ENCODE measurements around the gene PPP2R5B.
A peak's percentile ranks its signal among the peaks of the same experiment; 100 is the strongest.

Gene PPP2R5B

GRCh38 chr11:64888729-64889511 is 35.6 kb upstream of the PPP2R5B start:
- DNase-seq (ENCODE audit: low read depth in 2 of 3, low spot score in 1 of 3), result no peak

GRCh38 chr11:64890522-64890939 is 34.0 kb upstream of the PPP2R5B start:
- no peak for DNase-seq (ENCODE audit: low read depth in 2 of 3, low spot score in 1 of 3)

- no peak for DNase-seq (ENCODE audit: low read depth in 2 of 3, low spot score in 1 of 3)
Measured at GRCh38 chr11:64891215-64891848, 33.2 kb upstream of the PPP2R5B start.

- DNase-seq (ENCODE audit: low read depth in 2 of 3, low spot score in 1 of 3), result no peak
Measured at GRCh38 chr11:64891880-64892279, 32.6 kb upstream of the PPP2R5B start.

GRCh38 chr11:64892411-64892831 is 32.1 kb upstream of the PPP2R5B start:
- DNase-seq (ENCODE audit: low read depth in 2 of 3, low spot score in 1 of 3), result no peak

- DNase-seq (ENCODE audit: low read depth in 2 of 3, low spot score in 1 of 3), result no peak
Measured at GRCh38 chr11:64892838-64893193, 31.7 kb upstream of the PPP2R5B start.

- DNase-seq (ENCODE audit: low read depth in 2 of 3, low spot score in 1 of 3), result no peak
Measured at GRCh38 chr11:64893194-64894069, 31.1 kb upstream of the PPP2R5B start.

- DNase-seq (ENCODE audit: low read depth in 2 of 3, low spot score in 1 of 3), result peak; percentile 84 to 97 (median 93)
Measured at GRCh38 chr11:64894070-64894811, 30.2 kb upstream of the PPP2R5B start.

- no peak for DNase-seq (ENCODE audit: low read depth in 2 of 3, low spot score in 1 of 3)
Measured at GRCh38 chr11:64894812-64895452, 29.6 kb upstream of the PPP2R5B start.

GRCh38 chr11:64896448-64897022 is 28.0 kb upstream of the PPP2R5B start:
- DNase-seq (ENCODE audit: low read depth in 2 of 3, low spot score in 1 of 3), result no peak

- no peak for DNase-seq (ENCODE audit: low read depth in 2 of 3, low spot score in 1 of 3)
Measured at GRCh38 chr11:64897381-64898075, 27.0 kb upstream of the PPP2R5B start.

GRCh38 chr11:64898076-64898445 is 26.4 kb upstream of the PPP2R5B start:
- no peak for DNase-seq (ENCODE audit: low read depth in 2 of 3, low spot score in 1 of 3)

- no peak for DNase-seq (ENCODE audit: low read depth in 2 of 3, low spot score in 1 of 3)
Measured at GRCh38 chr11:64898541-64898940, 25.9 kb upstream of the PPP2R5B start.

- peak; percentile 49 to 56 (median 50) for DNase-seq (ENCODE audit: low read depth in 2 of 3, low spot score in 1 of 3)
Measured at GRCh38 chr11:64900263-64900678, 24.2 kb upstream of the PPP2R5B start.

- no peak for DNase-seq (ENCODE audit: low read depth in 2 of 3, low spot score in 1 of 3)
Measured at GRCh38 chr11:64900774-64901173, 23.7 kb upstream of the PPP2R5B start.

GRCh38 chr11:64902102-64902900 is 22.2 kb upstream of the PPP2R5B start:
- DNase-seq (ENCODE audit: low read depth in 2 of 3, low spot score in 1 of 3), result no peak

GRCh38 chr11:64903291-64903833 is 21.1 kb upstream of the PPP2R5B start:
- DNase-seq (ENCODE audit: low read depth in 2 of 3, low spot score in 1 of 3), result no peak

GRCh38 chr11:64905516-64906313 is 18.8 kb upstream of the PPP2R5B start:
- no peak for DNase-seq (ENCODE audit: low read depth in 2 of 3, low spot score in 1 of 3)

All from stimulated activated CD4-positive, alpha-beta T cell treated with anti-CD3 and anti-CD28 coated beads, Interleukin-12 subunit alpha, Interleukin-12 subunit beta, amount 100 ng/mL, for 48 hours (primary cell).